CD4-positive, alpha-beta T cell treated with Interleukin-2 at 100 ng/mL for 4 hours (primary cell): ENCODE results near the gene SHISA4.

ENCODE experiments used
- DNase-seq: peaks from one replicate; pipeline ENCODE4 v3.0.0-alpha.2; 2020; ENCODE audit warnings: low spot score

The SHISA4 gene

GRCh38 chr1:201882665-201883132, 6.0 kb upstream of the SHISA4 start:
- peak; percentile 12 for DNase-seq

DNA sequence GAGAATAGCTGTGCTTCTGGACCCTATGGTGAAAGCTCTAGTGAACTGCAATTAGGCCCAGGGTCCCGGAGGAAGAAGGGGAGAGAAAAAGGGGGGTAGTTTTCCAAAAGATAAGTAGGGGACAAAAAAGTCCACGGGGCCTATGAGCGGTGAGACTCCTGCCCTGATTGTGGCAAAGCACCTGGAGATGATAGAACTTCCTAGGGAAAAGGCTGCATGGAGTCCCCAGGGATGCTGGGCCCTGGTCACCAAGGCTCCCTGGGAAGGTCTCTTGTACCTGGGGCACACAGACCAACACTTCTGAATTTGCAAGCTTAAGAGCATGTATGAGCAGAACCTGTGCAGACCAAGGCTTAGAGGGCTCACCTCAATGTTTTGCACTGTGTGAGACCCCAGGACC, 5.4 kb upstream of the SHISA4 start:
- no peak for DNase-seq

DNA sequence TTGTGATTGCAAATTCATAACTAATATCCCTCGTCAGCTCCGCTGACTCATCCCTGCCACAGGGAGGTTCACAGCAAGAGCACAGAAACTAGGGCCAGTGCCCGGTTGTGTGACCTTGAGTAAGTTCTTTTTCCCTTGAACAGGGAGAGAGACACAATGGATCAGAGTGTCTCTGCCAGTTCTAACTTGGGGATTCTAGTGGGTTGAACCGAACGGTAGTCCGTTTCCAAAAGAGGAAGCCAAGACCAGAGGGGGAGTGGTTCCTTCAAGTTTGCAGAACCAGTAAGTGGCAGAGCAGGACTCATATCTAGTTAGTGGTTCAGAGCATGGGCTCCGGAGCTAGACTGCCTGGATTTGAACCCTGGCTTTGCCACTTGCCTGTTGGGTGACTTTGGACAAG, 4.9 kb upstream of the SHISA4 start:
- no peak for DNase-seq

DNA sequence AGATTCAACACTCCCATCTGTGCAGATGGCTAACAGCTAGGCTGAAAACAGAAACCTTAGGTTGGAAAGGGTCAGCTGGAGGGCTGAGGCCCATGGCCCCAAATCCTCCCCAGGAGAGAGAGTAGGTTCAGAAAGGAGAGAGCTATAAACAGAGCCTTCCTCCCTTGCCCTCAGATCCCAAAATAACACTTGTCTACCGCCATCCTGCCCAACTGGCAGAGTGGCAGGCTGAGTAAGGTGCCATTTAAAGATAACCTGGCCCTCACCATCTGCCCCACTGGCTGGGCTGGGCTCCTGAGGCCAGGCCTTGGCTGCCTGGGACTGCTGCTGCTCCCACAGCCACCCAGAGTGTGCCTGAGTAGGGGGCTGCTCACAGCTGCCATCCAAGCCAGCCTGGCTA, 4.3 kb upstream of the SHISA4 start:
- no peak for DNase-seq

GRCh38 chr1:201885531-201886075, 3.1 kb upstream of the SHISA4 start:
- no peak for DNase-seq

DNA sequence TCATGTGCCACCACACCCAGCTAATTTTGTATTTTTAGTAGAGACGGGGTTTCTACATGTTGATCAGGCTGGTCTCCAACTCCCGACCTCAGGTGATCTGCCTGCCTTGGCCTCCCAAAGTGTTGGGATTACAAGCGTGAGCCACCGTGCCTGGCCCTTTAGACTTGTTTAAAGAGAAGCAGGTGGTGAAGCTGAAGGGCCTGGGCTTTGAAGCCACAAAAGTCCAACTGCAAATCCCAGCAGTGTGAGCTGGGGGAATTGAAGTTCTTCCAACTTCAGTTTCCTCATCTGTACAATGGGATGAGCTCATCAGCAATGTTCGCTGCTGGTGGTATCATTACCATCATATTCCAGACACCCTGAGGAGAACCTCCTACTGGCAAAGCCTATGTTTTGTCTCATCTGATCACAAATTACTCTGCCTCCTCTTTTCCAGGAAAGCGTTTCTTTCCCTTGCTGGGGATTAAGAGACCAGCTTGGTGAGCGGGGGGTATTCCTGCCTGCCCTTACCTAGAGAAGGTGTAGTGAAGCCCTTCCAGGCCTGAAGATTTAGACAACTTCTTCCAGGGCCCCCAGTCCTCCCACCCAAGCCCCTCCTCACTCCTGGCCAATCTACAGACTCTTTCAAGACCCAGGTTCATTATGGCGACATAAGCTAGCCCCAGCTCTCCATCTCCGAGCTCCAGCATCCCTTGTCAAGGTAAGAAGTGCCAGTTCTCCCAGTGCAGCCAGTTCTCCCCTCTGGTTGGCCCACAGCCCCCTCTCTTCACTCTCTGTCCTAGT, 2.4 kb upstream of the SHISA4 start:
- DNase-seq, result no peak

DNA sequence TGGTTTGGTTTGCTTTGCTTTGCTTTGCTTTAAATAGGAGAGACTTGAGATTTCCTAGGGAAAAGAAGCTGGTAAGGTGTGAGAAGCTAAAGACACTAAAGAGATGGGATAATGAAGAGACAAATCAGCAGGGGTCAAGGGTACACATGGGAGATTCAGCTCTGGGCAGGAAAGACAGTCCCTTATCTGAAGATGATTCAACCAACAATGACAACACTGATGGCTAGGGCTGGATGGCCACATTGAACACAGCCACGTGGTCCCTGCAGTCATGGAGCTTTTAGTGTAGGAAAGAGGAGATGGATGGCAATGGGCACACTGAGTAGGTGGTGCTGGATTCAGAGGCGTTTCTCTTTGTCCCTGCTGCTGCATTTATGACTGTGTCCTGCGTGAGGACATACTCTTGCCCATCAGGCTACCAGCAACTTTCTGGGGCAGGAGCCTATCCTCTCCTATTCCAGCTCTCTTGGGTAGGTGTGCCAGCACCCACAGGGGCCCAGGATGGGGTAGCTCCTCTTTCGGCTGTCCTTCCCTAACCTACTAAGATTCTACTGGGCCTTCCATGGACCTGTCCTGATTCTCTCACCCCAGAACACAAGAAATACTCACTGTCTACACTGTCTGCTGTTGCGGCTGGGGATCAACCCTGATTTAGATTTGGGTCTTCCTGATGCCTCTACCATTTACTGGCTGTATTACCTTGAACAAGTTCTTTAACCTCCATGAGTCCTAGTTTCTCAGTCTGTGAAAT, 1.4 kb upstream of the SHISA4 start:
- no peak for DNase-seq

DNA sequence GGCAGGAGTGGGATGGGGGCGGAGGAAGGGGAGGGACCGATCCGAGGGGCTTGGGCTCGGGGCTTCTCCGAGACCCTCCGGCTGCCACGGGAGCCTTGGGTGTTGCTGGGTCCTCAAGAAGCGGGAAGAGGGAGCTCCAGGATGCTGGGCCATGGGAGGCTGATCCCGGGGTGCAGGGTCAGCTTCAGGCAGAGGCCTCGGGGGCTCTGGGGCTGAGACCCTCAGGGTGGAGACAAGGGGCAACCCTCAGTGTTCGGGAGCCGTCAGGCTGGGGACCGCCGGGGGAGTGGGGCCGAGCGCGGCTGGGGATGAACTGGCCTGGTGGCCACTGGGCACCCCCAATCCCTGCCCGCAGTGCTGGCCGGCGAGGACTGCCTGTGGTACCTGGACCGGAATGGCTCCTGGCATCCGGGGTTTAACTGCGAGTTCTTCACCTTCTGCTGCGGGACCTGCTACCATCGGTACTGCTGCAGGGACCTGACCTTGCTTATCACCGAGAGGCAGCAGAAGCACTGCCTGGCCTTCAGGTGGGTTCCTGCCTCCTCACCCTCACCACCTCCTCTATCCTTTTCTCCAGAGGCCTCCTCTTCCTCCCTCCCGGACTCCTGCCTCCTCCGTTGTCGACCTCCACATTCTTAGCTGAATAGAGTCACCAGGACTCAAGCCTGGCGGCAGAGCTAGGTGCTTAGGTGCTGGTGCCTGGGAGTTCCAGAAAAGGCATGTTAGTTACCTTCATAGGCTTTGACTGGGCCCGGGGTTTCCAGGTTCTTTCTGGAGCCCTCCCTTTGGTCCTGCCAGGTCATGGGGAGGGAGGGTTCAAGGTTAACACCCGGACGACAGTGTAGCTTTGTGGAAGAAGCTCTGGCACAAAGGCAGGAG, 631 bp downstream of the SHISA4 start:
- DNase-seq, result no peak

DNA sequence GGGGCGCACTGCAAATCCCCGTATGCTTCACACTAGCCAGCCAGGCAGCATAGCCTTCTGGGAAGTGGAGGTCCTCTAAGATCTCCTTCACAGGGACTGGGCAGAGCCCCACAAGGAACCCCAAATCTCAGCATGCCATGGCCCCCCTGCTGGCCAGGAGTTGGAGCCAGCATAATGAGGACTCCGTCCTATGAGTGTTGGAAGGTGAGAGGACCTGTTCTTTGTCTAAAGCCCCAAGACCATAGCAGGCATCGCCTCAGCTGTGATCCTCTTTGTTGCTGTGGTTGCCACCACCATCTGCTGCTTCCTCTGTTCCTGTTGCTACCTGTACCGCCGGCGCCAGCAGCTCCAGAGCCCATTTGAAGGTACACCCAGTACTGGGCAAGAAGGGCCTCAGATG, 1.5 kb downstream of the SHISA4 start:
- no peak for DNase-seq

- DNase-seq, result no peak
Measured at GRCh38 chr1:201890806-201891450, 2.2 kb downstream of the SHISA4 start.

DNA sequence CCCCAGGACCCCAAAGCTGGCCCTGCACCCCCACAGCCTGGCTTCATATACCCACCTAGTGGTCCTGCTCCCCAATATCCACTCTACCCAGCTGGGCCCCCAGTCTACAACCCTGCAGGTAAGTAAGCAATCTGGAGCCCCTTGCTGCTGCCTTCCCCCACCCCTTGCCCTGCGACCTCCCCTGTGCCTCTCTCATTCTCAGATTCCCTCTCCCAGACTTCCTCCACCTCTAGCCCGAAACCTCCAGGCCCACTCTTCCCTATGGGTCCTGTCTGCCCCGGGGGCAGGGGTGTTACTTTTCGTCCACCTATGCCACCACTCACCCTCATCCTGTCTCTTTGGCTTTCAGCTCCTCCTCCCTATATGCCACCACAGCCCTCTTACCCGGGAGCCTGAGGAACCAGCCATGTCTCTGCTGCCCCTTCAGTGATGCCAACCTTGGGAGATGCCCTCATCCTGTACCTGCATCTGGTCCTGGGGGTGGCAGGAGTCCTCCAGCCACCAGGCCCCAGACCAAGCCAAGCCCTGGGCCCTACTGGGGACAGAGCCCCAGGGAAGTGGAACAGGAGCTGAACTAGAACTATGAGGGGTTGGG, 2.9 kb downstream of the SHISA4 start:
- no peak for DNase-seq

DNA sequence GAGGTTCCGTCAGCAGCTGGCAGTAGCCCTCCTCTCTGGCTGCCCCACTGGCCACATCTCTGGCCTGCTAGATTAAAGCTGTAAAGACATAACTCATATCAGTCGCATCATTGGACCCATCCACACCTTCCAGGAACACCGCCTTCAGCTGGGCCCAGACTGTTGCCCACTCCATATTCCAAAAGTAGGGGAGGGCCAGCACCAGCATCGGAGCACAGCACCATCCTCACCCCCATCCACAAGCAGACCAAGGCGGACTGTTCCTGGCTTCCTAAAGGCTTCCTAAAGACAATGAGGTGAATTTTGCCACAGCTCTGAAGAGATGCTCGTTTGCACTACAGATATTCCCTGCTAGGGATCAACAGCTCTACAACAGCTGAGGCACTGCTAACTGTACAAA, 3.5 kb downstream of the SHISA4 start:
- DNase-seq, result no peak

- no peak for DNase-seq
Measured at GRCh38 chr1:201893431-201893830, 4.7 kb downstream of the SHISA4 start.

DNA sequence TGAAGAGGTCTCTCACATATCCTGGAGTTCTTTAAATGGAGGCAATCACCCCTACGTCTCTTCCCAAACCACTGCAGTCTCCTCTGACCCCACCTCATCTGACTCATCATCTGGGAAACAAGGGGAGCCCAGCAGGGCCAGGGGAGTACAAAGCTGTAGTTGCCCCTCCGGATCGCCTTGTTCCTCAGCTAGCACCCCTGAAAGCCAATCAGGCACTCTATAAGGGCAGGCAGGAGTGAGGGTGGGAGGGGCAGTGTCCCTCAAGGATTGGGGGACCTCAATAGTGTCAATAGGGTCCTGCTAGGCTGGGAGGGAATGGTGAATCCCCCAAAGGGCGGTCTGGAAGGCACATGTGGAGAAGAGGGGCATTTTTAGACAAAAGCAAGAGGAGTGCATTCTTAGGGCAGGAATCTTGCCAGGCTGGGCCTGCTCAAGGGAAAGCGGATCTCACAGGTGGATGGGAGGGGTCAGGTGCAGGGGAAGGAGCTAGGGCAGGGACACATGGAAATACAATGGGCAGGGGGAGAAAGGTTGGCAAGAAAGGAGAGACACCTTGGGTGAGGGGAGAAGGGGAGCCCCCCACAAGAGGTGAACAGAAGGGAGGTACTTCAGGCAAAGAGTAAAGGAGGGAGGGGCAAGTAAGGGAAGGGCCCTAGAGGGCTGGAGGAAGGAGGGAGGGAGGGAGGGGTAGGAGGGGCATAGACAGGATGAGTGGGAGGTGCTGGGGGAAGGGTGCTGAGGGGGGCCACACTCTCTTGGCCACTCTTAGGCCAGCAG, 5.8 kb downstream of the SHISA4 start:
- no peak for DNase-seq

DNA sequence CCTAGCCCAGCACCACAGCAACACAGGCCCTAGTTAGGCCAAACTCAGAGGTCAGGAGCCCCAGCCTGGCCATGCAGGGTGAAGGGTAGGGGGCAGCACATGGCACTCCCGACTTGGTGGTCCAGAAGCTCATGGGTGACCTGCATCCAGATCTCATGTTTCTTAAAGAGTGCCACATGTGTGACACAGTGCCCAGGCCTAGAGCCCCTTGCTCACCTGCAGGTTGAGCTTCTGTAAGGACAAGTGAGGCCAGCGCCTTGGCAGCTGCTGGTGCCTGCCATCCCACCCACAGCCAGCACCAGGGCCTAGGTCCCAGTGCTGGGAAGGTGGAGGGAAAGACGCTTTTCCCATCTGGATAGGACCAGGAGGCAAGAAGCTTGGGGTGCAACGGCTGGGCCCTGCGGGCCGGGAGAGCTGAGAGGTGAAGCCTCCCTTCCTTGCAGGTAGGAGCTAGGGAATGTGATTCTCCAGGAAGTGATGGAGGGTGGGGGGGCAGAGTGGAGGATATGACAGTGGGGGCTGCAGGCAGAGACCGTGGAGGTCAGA, 6.5 kb downstream of the SHISA4 start:
- DNase-seq, result no peak

- DNase-seq, result peak; percentile 80
Measured at GRCh38 chr1:201895913-201896807, 7.5 kb downstream of the SHISA4 start.

GRCh38 chr1:201896951-201897391, 8.3 kb downstream of the SHISA4 start:
- DNase-seq, result no peak

DNA sequence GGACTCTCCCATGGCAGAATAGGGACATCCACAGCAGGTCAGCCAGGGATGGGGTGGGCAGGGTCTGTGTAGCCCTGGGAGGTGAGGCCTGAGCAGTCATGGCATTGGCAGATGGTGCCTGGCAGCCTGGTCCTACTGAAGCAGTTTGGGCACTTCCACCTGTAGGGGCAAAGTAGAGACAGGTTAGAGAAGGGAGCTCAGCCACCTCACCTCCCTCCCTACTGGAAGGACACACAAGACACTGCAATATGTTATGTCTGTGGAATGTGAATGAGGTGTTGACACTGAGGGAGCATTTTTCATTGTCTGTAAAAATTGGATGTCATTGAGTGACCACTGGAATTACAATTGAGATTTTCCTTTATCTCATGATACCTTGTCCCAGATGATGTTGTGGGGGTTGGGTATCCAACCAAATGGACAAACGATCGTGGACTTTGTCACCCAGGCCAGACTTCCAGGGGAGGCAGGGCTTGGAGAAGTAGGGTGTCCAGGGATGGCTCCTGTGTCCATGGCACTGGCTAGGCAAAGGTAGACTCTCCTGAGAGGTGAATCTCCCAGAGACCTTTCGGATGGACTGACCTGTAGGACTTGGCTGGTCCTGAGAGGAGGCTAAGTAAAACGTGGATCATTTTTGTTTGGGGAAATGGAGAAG, 9.7 kb downstream of the SHISA4 start:
- DNase-seq, result no peak

- no peak for DNase-seq
Measured at GRCh38 chr1:201898992-201899391, 10.3 kb downstream of the SHISA4 start.
